ENCODE results near the gene IL23R.
"Not testable (repeated sequence)": the region's sequence is repeated elsewhere in the genome, so short reads cannot be mapped to it uniquely, and the experiment has no call there.

IL23R gene

DNA sequence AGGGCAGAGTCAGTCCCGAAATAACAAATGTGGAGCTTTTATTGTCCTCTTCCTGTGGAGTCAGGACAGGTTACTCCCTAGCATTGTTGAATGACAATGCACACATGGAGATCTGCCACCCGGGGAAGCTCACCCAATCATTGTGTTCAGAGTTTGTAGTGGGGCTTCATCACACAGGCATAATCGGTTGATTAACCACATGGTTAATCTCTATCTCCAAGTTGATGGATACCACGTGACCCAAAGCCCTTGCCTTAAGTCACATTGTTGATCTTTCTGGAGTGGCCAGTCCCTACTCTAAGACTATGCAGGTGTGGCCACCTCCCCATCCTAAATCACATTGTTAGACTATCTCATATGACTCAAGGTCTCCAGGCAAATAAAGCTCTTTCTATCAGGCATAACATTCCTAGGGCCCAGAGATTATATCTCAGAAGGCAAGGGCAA is 28.9 kb upstream of the IL23R start:
- TF ChIP-seq, protein P1, sequence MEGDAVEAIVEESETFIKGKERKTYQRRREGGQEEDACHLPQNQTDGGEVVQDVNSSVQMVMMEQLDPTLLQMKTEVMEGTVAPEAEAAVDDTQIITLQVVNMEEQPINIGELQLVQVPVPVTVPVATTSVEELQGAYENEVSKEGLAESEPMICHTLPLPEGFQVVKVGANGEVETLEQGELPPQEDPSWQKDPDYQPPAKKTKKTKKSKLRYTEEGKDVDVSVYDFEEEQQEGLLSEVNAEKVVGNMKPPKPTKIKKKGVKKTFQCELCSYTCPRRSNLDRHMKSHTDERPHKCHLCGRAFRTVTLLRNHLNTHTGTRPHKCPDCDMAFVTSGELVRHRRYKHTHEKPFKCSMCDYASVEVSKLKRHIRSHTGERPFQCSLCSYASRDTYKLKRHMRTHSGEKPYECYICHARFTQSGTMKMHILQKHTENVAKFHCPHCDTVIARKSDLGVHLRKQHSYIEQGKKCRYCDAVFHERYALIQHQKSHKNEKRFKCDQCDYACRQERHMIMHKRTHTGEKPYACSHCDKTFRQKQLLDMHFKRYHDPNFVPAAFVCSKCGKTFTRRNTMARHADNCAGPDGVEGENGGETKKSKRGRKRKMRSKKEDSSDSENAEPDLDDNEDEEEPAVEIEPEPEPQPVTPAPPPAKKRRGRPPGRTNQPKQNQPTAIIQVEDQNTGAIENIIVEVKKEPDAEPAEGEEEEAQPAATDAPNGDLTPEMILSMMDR (IDR thresholded peaks at IDR 0.05; ENCODE audit: insufficient read depth, low read length, poor library complexity, severe bottlenecking), result no peak
- Histone ChIP-seq H3K36me3 (ENCODE audit: control insufficient read depth, insufficient read depth, low read length) (no peaks in the 10 kb centered on the region), H3K4me3 (replicated peaks; ENCODE audit: low read depth, low read length) (no peak overlapping the region), H3K27me3 (replicated peaks; ENCODE audit: control insufficient read depth, insufficient read depth, low read length) (no peaks in the 10 kb centered on the region)
- DNase-seq (ENCODE audit: extremely low read depth, insufficient read length), result no peak

- Histone ChIP-seq H3K36me3 (ENCODE audit: control insufficient read depth, insufficient read depth, low read length) (no peaks in the 10 kb centered on the region), H3K27me3 (replicated peaks; ENCODE audit: control insufficient read depth, insufficient read depth, low read length) (no peaks in the 10 kb centered on the region), H3K4me3 (replicated peaks; ENCODE audit: low read depth, low read length) (no peak overlapping the region)
- TF ChIP-seq, protein P1 (IDR thresholded peaks at IDR 0.05; ENCODE audit: insufficient read depth, low read length, poor library complexity, severe bottlenecking), result no peak
- no peak for DNase-seq (ENCODE audit: extremely low read depth, insufficient read length)
These were observed 27.3 kb upstream of the IL23R start for GRCh38 chr1:67138813-67139499.

DNA sequence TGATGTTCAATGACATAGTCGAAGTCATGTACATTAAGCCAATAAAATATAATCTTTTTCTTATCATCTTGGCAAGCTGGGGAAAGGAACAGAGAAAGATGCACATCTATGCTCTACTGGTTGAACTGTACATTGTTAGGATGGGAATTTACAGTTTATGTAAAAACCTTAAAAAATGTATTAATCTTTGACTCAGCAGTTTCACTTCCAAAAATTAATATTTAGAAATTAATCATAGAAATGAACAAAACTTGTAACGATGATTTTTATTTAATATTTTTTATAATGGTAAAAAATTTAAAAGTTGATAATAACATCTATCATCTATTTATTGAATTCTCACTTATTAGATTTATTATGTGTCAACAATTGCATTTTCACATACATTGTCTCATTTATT is 25.8 kb upstream of the IL23R start:
- H3K4me3 ChIP-seq (replicated peaks; ENCODE audit: low read depth, low read length), result no peak overlapping the region
- no peaks in the 10 kb centered on the region for H3K27me3 ChIP-seq (replicated peaks; ENCODE audit: control insufficient read depth, insufficient read depth, low read length)
- no peaks in the 10 kb centered on the region for H3K36me3 ChIP-seq (ENCODE audit: control insufficient read depth, insufficient read depth, low read length)
- no peak for DNase-seq (ENCODE audit: extremely low read depth, insufficient read length)
- TF ChIP-seq, protein P1 (IDR thresholded peaks at IDR 0.05; ENCODE audit: insufficient read depth, low read length, poor library complexity, severe bottlenecking), result no peak

- H3K36me3 ChIP-seq (ENCODE audit: control insufficient read depth, insufficient read depth, low read length), result not testable (repeated sequence)
These were observed 24.4 kb upstream of the IL23R start for GRCh38 chr1:67141832-67142231.

GRCh38 chr1:67142931-67143330 is 23.3 kb upstream of the IL23R start:
- TF ChIP-seq, protein P1 (IDR thresholded peaks at IDR 0.05; ENCODE audit: insufficient read depth, low read length, poor library complexity, severe bottlenecking), result no peak
- DNase-seq (ENCODE audit: extremely low read depth, insufficient read length), result no peak
- H3K27me3 ChIP-seq (replicated peaks; ENCODE audit: control insufficient read depth, insufficient read depth, low read length), result no peaks in the 10 kb centered on the region
- no peak overlapping the region for H3K4me3 ChIP-seq (replicated peaks; ENCODE audit: low read depth, low read length)
- no peaks in the 10 kb centered on the region for H3K36me3 ChIP-seq (ENCODE audit: control insufficient read depth, insufficient read depth, low read length)

More at GRCh38 chr1:67141832-67142231, 24.4 kb upstream of the IL23R start:
- not testable (repeated sequence) for H3K4me3 ChIP-seq (replicated peaks; ENCODE audit: low read depth, low read length); H3K27me3 ChIP-seq (replicated peaks; ENCODE audit: control insufficient read depth, insufficient read depth, low read length); DNase-seq (ENCODE audit: extremely low read depth, insufficient read length)

DNA sequence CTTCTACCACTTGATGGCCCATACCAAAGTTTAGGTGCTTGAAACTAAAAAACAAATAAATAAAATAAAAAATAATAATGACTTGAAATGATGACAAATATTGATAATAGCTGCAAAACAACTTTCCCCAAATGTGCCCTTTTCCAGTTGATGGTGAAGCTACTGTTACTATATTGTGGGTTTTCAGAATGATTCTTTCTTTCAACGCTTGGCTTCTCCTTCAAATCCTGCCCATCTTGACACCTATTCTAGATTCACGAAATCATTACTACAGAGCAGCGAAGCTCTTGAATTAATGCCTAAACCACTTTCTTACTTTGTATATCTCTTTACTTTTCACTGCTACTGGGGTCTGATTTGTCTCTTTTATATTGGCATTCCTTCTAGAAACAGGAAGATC is 22.3 kb upstream of the IL23R start:
- no peak for DNase-seq (ENCODE audit: extremely low read depth, insufficient read length)
- Histone ChIP-seq H3K4me3 (replicated peaks; ENCODE audit: low read depth, low read length) (no peak overlapping the region), H3K36me3 (ENCODE audit: control insufficient read depth, insufficient read depth, low read length) (no peaks in the 10 kb centered on the region), H3K27me3 (replicated peaks; ENCODE audit: control insufficient read depth, insufficient read depth, low read length) (no peaks in the 10 kb centered on the region)
- TF ChIP-seq, protein P1 (IDR thresholded peaks at IDR 0.05; ENCODE audit: insufficient read depth, low read length, poor library complexity, severe bottlenecking), result no peak
